ENCODE measurements around the gene TSPO.

The TSPO gene

DNA sequence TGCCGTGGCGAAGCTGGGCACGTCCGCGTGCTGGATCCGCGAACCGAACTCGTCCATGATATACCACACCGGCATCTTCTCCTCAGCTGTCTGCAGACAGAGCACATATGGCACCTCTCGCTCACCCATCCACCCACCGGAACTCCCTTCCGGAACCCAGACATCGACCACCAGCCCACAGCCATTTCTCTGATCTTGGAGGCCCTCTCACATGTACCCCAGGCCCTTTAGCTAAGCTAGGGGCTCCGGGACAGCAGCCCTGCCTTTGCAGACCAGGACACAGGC, 28.5 kb downstream of the TSPO start:
- DNase-seq, result no peak

DNA sequence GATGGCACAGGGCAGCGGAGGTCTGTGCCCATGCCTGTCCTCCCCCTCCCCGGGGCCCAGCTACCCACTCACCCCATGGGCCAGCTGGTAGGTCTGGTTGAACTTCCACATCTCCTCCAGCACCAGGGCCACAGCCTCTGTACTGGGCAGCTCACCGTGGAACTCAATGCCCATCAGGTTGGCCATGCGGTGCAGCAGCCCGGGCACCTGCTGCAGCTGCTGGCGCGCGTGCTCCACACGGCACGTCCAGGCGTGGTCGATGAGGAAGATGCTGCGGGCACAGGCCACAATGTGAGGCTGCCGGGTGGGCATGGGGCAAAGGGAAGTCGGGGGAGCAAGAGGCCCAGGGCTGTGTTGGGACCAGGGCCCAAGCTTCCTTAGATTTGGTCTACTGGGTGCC, 29.3 kb downstream of the TSPO start:
- no peak for DNase-seq

DNA sequence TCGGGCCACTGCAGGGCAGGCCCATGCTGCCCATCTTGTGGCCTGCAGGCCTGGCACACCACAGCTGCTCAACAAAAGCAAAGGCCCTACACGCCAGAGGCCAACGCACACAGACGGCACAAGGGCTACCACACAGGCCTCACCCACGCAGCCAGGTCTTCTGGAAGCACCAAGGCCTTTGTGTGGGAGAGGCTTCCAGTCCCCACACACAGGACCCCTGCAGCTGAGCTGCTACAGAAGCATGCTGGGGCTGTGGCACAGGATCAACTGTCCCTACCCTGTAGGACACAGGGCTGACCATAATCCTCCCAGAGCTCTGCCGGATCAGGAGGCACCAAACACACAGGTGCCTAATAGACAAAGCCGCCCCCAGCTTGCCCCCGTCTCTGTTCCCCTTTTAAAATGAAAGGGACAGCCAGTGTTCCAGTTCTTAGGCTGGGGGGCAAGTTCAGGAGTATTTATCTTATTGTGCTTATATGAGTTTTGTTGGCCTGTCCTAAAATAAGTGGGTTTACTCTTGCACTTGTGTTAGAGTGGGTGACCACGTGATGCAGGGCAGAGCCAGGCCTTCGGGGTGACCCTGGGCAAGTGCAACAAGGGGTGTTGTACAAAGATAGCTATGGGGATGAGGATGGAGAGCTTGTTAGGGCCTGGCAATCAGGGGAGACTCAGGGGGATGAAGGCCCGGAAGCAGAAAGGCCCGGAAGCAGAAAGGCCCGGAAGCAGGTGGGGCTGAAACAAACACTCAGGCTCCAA, 30.1 kb downstream of the TSPO start:
- no peak for DNase-seq

DNA sequence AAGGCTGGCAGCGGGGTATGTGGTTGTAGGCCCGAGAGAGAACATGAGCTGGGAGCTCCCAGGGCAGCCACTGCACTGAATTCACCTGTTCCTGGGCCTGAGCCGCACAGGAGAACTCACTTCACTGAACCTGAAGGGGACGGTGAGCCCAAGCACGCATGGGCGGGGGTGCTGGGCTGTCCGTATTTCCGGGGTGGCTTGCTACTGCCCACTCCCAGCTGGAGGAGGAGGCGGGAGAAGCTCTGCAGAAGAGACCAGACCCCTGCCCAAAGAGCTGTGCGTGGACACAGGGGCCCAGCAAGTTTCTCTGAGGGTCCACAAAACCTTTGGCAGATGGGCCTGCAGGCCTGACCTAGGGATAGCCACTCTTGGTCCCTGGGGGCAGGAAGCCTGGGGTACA, 30.8 kb downstream of the TSPO start:
- DNase-seq, result no peak

DNA sequence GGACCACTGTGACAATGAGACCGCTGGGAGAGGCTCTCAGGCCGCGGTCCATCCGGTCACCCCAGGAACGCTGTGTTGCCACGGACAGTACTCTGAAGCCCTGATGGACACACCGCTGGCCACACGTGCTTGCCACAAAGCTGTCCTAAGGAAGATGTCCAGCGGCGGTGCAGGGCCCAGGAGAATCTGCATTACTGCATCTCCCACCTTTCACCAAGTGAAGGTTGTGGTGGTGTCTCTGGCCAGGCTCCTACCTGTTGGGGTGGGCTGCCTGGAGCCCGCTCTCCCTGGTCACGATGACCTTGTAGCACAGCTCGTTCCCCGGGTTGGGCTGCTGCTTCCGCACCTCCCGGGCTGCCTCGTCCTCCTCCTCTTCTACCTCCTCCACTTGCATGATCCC, 31.4 kb downstream of the TSPO start:
- no peak for DNase-seq

DNA sequence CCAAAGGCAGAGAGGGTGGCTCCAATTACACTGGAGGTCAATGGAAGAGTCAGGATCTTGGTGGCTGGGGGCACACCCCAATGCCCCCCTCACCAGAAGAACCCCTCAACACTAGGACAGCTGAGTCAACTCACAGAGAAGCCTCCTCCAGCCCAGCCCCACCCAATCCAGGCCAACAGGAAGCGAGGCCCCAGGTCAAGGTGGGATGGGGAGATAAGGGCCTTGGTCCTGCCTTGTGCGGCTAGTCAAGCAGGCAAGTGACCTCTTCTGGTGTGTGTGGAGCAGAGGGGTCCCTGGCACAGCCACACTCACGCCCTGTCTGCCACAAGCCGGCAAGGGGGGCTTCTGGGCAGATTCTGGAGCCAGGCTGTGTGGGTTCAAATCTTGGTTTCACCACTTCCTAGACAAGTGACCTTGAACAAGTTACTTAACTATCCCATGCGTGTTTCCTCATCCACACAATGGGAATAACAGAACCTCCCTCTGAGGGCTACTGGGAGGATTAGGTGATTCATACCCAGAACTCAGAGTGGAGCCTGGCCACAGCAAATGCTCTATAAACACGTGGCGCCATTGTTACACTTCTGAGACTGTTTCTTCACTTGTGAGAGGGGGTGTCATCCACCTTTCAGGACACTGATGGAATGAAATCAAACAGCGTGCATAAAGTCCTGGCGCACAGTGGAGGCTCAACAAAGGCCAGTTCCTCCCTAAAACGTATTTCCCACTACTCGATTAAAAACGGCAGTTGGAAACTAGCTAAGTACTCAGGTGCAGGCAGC, 32.3 kb downstream of the TSPO start:
- DNase-seq, result no peak

DNA sequence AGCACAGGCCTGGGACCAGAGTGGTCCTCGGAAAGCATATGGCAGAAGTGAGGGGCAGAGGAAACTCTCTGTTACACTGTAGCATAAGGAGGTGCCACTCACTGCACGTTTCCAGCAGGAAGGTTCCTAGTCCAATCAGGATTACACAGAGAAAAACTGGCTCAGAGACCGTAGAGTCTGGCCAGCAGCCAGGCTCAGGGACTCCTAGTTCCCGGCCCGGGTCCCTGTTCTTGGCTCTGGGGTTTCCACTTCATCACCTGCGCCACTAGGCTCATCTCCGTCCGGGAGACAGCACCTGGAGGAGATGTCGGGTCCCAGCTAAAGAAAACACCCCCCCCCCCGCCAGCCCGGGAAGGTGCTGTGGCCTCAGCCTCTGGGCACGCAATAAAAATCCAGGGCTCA, 34.5 kb downstream of the TSPO start:
- no peak for DNase-seq

DNA sequence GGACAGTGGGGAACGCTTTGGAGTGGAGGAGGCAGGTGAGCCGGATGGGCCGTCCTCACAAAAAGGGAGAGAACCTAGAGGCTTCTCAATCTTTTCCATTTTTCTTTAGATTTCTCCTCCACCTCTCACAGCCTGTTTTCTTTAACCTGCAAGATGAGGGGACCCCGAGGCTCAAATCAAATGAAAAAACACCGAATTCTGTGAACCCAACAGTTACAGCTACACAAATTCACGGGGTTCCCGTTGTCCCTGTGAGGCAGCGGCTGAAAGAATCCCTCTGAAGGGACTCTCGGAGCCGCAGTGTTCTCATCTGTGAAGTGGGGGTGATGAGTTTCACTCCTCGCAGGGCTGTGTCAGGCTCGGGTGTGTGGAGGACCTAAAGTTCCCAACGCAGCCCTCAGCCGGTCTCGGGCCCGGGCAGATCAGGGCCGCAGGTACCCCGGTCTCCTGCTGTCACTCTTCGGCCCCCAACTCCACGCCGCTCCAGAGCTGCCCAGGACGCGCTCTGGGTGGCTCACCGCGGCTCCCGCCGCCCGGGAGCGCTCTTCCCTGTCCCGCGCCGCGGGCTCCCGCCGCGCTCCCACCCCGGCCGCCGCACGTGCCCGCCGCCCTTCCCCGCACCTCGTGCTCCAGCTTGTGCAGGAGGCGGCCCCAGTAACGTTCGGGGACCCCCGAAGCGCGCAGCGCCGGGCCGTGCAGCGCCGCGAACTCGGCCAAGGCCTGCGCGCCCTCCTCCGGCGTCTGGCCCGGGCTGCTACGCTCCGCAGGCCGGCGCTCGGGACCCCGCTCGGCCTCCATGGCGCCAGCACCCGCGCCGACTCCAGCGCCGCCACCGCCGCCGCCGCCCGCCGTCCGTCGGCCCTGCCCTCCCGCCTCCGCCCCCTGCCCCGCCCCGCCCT, 35.2 kb downstream of the TSPO start, which contains the start of gene TTLL12:
Gene TTLL12, minus strand, starts transcription at position 863 of the 899 bp plus-strand sequence. Its CDS starts 65 bp downstream, at position 798.
- peak; percentile 28 to 43 for DNase-seq

DNA sequence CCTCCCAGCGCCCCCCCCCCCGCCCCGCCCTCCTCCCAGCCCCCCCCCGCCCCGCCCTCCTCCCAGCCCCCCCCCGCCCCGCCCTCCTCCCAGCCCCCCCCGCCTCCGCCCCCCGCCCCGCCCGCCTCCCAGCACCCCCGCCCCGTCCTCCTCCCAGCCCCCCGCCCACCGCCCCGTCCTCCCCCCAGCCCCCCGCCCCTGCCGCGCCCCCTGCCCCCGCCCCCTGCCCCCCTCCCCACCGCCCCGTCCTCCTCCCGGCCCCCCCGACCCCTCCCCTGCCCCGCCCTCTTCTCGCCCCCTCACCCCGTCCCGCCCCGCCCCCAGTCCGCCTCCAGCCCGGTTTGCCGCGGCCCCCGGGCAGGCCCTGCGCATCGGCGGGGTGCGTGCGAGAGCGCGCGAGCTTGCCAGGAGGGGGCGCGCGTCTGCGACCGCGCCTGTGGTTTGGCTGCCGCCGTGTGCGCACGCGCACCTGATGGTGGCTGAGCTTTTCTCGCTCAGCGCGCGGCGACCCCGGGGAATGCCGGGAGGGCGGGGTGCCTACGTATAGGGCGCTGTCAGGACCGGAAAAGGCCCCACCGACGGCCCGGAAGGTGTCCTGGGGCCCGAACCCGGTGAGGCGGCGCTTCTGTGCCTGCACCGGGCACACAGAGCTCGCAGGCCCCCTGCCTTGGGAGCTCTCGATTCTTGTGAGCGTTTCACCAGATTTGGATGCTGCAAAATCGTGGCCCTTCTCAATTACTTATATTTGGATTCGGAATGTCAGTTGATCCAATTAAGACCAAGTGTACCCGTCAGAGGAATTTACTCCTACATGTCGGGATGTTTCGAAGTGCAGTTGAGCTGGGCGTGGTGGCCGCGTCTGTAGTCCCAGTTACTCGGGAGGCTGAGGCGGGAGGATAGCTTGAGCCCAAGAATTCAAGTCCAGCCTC, 36.1 kb downstream of the TSPO start:
- peak; percentile 90 to 93 for DNase-seq

DNA sequence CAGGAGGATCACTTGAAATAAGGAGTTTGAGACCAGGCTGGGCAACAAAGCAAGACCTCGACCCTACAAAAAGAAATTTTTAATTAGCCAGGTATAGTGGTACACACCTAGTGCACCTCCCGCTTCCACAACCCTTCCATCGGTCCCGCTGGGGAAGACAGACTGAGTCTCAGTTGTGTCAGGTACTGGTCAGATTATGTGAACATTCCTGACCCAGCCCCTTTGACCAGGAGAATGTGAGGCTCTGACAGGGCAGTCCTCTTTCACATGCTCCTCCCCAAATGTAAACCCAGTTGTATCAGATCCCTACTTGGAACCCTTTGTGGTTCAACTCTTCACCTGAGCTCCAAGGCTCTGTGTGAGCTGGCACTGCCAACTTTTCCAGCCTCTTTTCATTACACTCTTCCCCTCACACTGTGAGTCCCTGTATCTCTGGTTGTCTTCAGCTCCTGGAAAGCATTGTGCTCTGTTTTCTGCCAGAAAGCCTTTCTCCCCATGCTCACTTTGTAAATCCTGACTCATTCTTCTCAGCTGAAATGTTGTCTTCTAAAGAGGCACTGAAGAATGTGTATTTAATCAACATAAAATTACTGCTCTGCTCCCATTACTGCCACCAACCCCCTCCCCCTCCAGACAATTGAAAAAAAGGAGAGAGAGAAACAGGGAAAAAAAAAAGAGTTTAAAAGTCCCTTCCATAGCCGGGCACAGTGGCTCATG, 37.6 kb downstream of the TSPO start:
- no peak for DNase-seq

DNA sequence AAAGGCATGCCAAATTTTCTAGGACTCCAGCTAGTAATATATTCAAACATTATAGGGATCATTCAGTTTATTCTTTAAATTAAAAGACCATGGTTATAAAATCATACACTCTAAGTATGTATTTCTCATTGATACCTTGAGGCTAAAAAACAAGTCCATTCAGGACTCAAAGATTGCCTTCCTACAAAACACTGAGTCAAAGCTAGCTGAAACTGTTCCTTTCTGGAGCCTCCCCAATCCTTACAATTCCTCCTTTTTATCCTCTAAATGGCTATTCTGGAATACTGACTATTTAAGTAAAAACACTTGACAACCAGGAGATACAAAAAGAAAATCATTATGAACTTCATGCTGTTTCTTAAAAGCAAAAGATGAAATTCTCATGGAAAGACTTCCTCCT, 40.5 kb downstream of the TSPO start:
- DNase-seq, result no peak

DNA sequence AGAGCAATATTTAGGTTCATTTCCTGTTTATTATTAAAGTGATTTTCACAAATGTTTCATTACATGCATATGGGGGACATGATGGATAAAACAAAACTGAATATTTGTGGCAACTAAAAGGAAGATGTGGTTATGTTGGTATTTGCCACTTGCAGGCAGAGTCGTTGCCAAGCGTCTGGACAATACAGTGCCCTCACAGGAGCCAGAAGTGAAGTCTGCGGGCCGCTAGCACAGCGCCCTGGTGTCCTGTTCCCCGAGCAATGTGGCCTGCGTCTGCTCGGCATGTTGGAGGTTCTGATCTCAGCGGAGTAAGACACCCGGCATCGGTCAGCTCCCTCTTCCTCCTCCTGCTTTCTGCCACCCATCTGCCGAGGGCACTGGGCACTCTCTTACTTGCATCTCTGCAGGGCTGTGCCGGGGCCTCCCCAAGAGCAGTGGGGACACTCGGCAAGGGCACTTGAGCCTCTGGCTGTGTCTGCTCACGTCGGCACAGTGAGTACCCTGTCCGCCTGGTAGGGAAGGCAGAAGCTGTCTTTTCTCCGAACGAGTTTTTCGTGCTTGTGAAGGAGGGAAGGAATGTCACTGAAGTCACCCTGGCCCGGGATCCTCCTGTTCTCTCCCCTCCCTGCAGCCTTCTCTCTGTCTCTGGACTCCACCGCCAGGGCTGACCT, 46.0 kb downstream of the TSPO start:
- no peak for DNase-seq

DNA sequence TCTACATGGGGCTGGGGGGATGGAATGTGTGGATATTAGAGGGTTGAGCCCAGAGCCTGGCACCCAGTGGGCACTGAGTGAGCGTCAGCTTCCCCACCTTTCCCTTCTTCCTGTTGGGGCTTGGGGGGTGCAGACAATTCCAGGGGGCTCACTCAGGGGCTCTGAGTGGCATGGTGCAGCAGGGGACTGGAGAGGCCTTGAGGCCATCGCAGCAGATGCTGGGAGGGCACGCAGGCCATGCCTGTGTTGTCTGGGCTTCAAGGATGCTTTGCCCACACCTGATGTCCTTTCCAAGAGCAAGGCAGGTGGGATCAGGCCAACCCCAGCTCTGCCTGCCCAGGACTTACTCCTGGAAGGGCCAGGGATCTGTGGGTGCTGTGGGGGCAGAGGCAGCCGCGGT, 46.8 kb downstream of the TSPO start:
- no peak for DNase-seq

DNA sequence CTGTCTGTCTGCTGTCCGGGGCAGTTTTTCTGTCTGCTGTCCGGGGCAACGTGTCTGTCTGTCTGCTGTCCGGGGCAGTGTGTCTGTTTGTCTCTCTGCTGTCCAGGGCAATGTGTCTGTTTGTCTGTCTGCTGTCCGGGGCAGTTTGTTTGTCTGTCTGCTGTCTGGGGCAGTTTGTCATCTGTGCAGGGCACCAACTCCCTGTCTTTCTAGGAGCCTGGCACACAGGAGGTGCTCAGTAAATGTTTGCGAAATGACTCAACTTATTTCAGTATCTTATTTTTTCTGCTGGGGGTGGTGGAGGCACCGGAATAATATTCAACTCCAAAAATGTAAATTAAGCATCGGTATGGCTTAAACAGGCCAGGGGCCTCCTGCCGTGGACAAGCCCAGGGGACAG, 47.6 kb downstream of the TSPO start:
- no peak for DNase-seq

DNA sequence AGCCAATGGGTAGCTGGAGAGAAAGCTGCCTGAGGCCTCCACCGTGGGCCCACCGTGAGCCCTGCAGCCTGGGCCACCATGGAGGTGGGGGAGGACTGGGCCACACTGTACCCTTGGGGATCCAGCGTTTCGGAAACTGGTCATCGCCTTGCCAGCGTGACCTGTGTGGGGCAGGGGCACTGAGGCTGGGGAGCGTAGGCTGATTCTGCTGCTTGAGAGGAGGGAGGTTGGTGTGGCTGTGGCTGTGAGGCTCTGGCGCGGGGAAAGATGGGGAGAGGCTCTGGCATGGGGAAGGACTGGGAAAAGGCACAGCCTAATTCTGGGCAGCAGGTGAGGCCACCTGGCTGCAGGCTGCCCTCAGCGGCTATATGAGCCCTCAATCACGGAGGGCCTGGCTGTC, 48.2 kb downstream of the TSPO start:
- no peak for DNase-seq

DNA sequence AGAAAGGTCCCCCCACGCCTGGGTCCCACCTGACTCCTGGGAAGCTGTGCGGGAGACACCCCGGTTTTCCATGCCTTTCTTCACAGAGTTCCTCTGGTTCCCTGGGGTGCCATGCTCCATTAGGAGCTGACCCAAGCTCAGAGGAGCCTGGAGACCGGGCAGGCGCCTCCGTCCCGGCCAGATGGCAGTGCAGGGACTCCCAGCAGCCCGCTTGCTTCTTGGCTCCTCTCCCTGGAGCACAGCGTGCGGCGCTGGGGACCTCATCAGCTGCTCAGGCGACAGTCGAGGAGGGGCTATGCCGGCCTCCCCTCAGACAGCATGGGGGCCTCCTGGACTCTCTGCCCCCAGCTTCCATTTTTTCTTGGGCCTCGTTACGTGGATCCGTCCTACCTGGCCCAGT, 48.7 kb downstream of the TSPO start:
- no peak for DNase-seq

DNA sequence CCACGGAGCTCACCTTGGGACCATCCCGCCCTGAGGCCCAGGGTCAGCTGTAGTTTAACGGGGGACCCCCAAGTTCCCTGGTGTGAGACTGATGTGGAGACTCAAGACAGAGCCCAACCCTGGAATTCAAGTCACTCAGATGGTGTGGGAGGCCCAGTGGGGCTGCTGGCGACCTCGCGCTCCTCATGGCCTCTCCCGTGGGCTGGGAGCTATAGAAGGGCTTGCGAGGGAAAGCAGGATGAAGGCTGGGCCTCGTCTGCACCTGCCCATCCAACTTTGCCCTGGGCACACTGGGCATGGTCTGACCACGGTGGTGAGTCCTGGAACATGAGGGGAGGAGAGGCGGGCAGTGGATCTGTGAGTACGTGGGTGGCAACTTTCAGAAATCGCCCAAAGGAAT, 49.2 kb downstream of the TSPO start:
- no peak for DNase-seq

DNA sequence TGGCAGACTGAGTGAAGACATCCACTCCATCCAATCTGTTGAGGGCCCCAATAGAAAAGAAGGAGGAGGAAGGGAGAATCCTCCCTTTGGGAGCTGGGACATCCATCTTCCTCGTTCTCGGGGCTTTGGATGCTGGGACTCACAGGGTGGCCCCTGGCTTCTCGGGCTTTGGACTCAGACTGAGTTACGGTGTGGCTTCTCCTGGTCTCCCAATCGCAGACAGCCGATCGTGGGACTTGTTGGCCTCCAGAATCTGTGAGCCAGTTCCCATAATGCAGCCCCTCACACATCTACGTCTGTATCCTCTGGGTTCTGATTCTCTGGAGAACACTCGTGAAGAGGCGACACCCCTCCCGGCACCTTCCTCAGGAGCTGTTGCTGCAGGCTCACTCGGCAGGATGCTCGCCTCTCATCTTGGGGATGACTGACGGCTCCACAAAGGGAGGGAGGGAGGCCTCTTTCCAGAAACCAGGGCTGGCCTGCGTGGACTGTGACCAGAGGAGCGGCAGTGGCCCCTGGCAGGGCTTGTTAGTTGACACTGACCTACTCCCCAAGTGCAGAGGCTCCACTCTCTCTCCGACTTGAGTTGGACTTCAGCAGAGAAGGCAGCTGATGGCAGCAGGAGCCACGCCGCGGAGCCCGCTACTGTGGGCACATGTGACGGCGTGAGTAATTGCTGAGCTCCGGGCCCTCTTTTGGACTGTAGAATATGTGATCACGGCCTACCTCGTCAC, 50.3 kb downstream of the TSPO start:
- no peak for DNase-seq

DNA sequence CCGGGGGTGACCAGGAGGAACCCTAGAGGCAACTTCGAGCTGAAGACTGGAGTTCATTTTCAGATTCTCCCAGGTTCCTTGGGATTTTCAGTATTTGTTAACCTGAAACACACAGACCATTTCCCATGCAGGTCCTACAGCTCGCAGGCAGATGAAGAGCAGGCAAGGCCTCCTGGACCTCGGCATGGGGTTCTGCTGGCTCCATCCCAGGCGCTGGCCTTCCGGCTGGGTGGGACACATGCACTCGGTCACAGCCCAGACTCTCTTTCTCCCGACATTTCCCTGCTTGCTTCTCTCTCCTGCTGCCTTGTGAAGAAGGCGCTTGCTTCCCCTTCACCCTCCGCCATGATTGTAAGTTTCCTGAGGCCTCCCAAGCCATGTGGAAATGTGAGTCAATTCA, 51.0 kb downstream of the TSPO start:
- no peak for DNase-seq

DNA sequence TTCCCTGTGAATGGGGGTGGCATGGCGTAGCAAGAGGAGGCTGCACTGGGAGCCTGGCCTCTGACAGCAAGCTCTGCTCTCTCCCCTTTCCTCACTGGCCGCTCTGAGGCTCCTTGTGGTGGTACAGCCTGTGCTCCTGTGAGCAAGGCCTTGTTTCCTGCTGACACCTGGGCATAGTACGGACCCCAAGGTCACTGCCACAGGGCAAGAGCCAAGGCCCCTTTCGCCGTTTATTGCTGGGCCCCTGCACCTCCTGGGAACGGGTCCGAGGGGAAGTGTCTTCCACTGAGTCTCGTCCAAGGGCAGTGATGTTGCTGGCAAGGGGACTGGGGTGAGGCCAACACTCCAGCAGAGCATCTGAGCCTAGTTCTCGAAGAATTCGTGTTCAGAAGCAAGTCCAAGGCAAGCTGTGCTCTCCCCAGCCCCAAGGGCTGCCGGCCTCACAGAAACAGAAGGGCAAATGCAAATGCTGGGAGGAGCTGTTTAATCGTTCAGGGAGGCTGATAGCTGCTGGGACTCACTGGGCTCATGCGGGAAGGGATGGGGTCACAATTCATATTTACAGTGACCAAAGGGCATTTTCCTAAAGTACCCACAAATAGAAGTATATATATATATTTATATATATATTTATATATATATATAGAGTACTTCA, 51.5 kb downstream of the TSPO start:
- DNase-seq, result no peak
